NCI-H146 treated with DMSO at 0.1 percent for 48 hours (cell line): ENCODE data around the gene HRH3.

ENCODE experiments used
- DNase-seq: peaks from one replicate; lab custom pipeline; 2025; ENCODE audit not compliant: unreplicated experiment; lab: John Stamatoyannopoulos, UW

The HRH3 gene

GRCh38 chr20:62230696-62231095 lies 10.6 kb upstream of the HRH3 start:
- no peak for DNase-seq

GRCh38 chr20:62230276-62230675 lies 10.2 kb upstream of the HRH3 start:
- DNase-seq, result no peak

GRCh38 chr20:62229667-62230066 lies 9.6 kb upstream of the HRH3 start:
- no peak for DNase-seq

- no peak for DNase-seq
Measured at GRCh38 chr20:62228982-62229545, 9.0 kb upstream of the HRH3 start.

GRCh38 chr20:62227977-62228958 lies 8.2 kb upstream of the HRH3 start:
- DNase-seq, result peak; percentile 13

GRCh38 chr20:62227591-62227976 lies 7.5 kb upstream of the HRH3 start:
- DNase-seq, result no peak

GRCh38 chr20:62226707-62227590 lies 6.9 kb upstream of the HRH3 start:
- DNase-seq, result no peak

- no peak for DNase-seq
Measured at GRCh38 chr20:62225820-62226635, 6.0 kb upstream of the HRH3 start.

- DNase-seq, result no peak
Measured at GRCh38 chr20:62225026-62225425, 4.9 kb upstream of the HRH3 start.

GRCh38 chr20:62224113-62224855 lies 4.2 kb upstream of the HRH3 start:
- no peak for DNase-seq

GRCh38 chr20:62223571-62223970 lies 3.5 kb upstream of the HRH3 start:
- DNase-seq, result no peak

GRCh38 chr20:62222972-62223371 lies 2.9 kb upstream of the HRH3 start:
- DNase-seq, result no peak

GRCh38 chr20:62222266-62222850 lies 2.3 kb upstream of the HRH3 start:
- no peak for DNase-seq

GRCh38 chr20:62220666-62221568 lies 839 bp upstream of the HRH3 start:
- DNase-seq, result peak; percentile 74

GRCh38 chr20:62219101-62219991 lies 732 bp downstream of the HRH3 start:
- peak; percentile 49 for DNase-seq

- no peak for DNase-seq
Measured at GRCh38 chr20:62217913-62218773, 1.9 kb downstream of the HRH3 start.
